ENCODE results near the gene EYA3.
A peak's percentile ranks its signal among the peaks of the same experiment; 100 is the strongest.

EYA3 gene

DNA sequence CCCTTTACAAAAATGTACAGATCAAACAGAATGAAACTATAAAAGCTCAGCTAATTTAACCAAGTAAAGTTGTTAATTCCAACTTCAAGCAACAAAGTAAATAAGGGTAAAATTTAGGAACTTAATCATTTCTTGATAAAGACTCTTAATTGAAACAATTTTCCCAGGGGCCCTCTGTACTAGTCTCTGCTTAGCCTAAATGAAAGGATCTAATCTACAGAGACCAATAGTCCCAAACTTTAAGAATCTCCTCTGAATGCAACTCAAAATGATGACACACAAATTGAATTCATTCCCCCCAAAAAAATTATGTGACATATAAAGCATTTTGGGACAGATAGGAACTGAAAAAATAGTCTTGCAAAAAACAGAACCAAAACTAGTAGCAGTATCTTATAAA is 16.6 kb downstream of the EYA3 start:
- DNase-seq (ENCODE audit: insufficient read length, low spot score) (no peak), FAIRE-seq (no peak)
- no peak for TF ChIP-seq POLR2A (IDR thresholded peaks at IDR 0.05; ENCODE audit: low read depth, low read length)

DNA sequence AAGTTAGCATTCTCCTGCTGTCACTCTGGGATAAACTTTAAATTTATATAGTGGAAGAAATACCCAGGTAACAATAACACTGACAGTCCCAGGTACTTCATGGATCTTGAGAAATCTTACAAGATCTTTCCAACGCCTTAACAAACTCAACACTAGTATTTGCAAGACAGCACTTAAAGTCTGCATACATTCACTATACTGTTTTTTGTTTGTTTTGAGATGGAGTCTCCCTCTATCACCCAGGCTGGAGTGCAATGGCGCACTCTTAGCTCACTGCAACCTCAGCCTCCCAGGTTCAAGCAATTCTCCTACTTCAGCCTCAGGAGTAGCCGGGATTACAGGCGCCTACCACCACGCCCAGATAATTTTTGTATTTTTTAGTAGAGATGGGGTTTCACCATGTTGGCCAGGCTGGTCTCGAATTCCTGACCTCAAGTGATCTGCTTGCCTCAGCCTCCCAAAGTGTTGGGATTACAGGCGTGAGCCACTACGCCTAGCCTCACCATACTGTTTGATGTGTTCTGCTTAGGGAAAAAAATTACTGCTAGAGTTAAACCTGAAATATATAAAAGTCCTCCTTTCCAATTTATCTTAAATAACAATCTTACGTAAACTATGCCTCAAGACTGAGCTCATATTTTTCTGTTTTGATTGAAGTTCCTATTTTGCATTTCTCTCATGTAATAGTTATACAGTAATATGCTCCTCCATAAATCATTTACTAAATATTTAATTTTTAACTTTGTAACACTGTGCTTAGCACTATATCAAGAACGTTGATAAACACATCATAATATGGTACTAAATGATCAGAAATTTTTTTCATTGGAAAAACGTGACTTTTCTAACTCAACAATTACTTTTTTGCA is 17.5 kb downstream of the EYA3 start:
- DNase-seq (ENCODE audit: insufficient read length, low spot score) (no peak), FAIRE-seq (no peak)
- TF ChIP-seq POLR2A (IDR thresholded peaks at IDR 0.05; ENCODE audit: low read depth, low read length), result no peak

DNA sequence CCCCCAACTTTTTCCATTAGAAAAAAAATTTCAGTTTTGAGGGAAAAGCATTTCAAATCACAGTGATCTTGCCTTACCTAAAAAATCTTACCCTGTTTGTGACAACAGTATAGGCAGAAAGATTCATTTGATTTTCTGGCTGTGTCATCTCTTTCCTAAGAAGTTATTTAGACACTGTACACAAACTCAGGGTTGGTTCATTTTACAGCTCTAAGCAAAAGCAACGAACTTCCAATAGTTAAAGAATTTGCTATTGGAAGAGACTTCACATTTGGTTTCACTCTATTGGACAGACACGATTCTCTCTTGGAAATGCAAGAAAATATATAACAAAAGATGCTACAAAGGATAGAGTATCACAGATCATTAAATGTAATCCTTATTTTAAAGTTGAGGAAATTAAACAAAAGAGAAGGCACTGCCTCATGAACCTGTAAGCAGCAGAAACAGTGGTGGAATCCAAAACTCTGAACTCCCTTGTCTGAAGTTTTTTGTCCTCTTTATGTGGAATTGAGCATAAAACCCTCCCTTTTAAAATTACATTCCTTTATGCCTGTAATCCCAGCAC is 20.8 kb downstream of the EYA3 start:
- DNase-seq (ENCODE audit: insufficient read length, low spot score), result no peak
- TF ChIP-seq POLR2A (IDR thresholded peaks at IDR 0.05; ENCODE audit: low read depth, low read length), result no peak
- no peak for FAIRE-seq

DNA sequence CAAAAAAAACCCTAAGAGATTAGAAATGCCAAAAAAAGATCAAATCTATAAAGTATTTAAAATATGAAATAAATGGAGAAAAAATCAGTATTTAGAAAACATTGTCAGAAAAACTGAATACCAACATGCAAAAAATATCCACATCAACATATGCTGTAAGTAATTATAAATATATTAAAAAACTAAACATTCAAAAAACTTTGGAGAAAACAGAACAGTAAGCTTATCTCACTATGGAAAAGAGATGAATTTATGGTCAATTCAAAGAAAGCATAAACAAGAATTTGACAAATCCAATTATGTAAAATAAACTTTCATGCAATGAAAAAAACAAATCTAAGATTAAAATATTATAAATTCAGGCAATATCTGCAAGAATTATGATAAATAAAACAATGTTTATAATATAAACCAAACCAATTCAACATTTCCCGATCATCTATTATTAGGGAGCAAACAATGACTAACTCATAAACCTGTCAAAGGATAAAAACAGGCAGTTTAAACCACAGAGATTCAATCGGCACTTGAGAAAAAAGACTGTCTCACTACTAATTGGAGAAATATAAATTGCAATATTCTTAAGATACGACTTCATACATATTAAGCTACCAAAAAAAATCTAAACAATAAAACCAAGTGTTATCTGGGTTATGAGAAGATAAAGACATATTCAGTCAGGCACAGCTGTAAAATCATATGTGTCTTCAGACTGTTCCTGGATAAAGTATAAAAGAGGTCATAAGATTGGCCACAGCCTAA is 21.8 kb downstream of the EYA3 start:
- TF ChIP-seq POLR2A (IDR thresholded peaks at IDR 0.05; ENCODE audit: low read depth, low read length), result no peak
- DNase-seq (ENCODE audit: insufficient read length, low spot score) (no peak), FAIRE-seq (peak; percentile 6)

DNA sequence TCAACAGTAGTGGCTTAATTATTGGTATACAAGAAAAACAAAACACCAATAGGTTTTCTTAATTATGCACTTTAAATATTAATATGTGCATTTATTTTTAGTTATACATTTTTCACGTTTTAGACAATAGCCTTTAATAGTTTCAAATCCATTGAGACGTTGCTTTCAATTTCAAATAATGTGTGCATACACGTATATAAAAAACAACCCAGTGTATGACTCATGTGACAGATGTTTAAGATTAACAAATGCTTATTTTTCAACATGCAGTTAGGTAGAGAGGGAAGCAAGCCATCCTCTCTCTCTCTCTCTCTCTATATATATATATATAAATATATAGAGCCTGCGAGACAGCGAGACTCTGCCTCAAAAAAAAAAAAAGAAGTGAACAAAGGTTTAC is 24.3 kb downstream of the EYA3 start:
- TF ChIP-seq POLR2A (IDR thresholded peaks at IDR 0.05; ENCODE audit: low read depth, low read length), result no peak
- FAIRE-seq (no peak), DNase-seq (ENCODE audit: insufficient read length, low spot score) (no peak)

DNA sequence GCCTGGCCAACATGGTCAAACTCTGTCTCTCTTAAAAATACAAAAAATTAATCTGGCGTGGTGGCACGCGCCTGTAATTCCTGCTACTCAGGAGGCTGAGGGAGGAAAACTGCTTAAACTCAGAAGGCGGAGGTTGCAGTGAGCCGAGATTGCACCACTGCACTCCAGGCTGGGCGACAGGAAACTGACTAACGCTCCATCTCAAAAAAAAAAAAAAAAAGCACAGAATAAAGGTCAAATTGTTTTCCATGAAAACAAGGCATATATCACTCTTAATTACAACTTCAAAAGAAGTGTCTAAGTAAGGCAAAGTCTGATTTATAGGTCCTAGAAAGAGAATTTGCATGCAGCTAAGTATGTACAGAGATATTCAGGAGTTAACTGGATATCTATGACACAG is 25.6 kb downstream of the EYA3 start:
- DNase-seq (ENCODE audit: insufficient read length, low spot score) (no peak), FAIRE-seq (no peak)
- TF ChIP-seq POLR2A (IDR thresholded peaks at IDR 0.05; ENCODE audit: low read depth, low read length), result no peak

DNA sequence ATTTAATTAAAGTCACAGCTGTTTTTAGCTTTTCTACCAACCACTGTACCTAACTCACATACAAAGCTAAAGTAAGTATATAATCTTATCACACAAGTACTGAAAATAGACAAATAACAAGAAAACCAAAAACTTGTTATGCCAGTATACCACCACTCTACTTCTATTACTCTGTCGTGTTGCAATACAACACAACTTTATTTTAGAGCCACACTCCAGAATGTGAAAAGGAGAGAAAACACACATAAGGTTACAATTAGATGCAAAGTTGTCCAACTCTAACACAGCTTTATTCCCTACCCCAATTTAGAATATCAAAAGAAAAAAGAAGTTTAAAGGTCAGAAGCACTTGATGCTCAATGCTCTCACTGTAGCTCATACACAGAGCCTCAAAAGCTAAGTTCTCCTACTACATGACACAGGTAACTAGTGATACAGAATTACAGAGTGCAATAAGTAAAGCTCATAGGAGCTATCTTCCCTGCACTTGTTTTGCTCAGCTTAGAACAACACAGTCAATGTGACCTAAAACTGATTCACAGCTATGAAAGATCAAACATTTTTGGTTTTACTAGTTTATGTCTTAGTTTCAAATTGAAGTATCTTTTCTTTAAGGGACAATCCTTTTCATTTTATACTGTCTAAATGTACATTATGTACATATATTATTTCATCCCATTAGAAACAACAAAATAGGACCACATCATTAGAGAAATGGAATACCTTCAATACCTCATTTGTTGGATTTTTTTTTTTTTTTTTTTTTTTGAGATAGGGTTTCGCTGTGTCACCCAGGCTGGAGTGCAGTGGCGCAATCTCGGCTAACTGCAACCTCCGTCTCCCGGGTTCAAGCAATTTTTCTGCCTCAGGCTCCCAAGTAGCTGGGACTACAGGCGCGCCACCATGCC is 29.2 kb downstream of the EYA3 start:
- FAIRE-seq (no peak), DNase-seq (ENCODE audit: insufficient read length, low spot score) (no peak)
- TF ChIP-seq POLR2A (IDR thresholded peaks at IDR 0.05; ENCODE audit: low read depth, low read length), result no peak

DNA sequence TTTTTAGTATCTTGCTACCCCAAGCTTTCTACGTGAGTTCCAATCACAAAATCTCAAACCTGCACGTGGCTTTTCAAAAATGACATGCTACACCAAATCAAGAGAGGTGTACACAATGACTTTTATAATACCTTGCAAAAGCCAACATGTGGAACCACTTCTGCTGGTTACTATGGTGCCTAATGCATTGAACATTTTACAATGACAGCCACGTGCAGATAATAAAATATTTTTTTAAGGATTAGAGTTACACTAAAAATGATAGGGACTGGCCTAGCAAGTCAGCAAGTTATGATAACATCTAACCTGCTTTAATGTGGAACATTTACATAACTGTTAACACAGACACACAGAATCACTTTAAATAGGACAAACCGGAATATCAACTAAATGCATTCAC is 30.2 kb downstream of the EYA3 start:
- DNase-seq (ENCODE audit: insufficient read length, low spot score), result no peak
- no peak for TF ChIP-seq POLR2A (IDR thresholded peaks at IDR 0.05; ENCODE audit: low read depth, low read length)

DNA sequence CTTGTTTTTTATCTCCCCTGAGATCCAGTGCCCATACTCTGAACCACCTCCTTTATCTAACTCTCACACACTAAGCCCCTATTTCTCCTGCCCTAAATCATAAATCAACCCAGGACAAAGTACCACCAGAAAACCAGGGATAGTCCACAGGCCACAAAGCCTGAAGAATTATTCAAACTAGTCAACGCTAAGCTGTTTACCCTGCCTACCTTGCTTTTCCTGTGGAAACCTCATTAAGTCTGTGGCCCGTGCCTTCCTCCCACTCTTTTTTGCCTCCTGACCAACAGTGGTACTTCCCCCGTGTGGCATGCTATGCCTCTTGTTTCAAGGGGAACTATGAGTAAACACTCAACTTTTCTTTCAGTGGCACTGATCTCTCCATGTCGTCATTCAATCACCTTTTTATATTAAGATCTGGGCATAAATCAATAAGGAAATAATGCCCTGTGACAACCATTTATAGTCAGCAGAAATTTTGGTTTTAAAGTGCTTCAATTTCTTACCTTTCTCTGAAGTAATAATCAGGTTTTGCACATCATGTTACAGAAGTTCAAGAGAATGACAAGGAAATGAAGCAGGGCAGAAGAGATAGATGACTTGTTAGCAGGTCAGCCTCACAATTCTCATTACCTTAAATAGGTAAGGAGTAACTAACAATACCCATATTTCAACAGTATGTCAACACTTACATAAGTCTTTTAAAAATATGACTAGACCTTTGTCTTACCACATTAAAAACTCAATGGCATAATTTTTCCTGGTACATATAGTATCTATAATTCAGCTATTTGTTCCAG is 32.1 kb downstream of the EYA3 start:
- FAIRE-seq, result no peak
- no peak for TF ChIP-seq POLR2A (IDR thresholded peaks at IDR 0.05; ENCODE audit: low read depth, low read length)
- DNase-seq (ENCODE audit: insufficient read length, low spot score), result no peak

More for the DNA sequence above, 30.2 kb downstream of the EYA3 start:
- no peak for FAIRE-seq

DNA sequence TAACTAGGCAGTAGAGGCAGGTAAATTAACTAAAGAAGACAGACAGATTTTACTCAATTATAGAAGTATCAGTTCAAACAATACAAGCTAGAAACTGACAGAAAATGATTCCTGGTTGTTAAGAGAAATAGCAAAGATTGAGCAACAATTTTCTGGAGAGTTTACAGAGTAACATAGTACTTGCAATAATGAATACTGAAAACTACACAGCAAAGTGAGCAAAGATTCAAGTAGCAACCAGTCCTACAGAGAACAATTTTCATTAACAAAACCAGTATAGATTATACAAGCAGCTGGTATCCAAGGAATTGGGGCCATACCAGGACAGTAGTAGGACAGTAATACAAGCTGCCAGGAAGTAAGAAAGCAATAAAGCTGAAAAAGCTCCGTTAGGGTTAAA is 37.6 kb downstream of the EYA3 start:
- FAIRE-seq (no peak), DNase-seq (ENCODE audit: insufficient read length, low spot score) (no peak)
- no peak for TF ChIP-seq POLR2A (IDR thresholded peaks at IDR 0.05; ENCODE audit: low read depth, low read length)

DNA sequence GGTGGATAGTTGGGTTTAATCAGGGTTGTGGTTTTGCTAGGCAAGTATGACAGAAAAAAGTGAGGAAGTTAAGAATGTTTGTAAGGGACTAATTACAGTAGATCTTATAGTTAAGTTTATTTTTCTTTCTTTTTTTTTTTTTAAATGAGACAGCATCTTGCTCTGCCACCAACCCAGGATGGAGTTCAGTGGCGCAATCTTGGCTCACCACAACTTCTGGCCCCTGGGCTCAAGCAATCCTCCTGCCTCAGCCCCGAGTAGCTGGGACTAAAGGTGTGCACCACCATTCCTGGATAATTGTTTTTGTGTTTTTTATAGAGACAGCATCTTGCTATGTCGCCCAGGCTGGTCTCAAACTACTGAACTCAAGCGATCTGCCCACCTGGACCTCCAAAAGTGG is 41.7 kb downstream of the EYA3 start:
- no peak for DNase-seq (ENCODE audit: insufficient read length, low spot score)
- FAIRE-seq, result no peak
- no peak for TF ChIP-seq POLR2A (IDR thresholded peaks at IDR 0.05; ENCODE audit: low read depth, low read length)

DNA sequence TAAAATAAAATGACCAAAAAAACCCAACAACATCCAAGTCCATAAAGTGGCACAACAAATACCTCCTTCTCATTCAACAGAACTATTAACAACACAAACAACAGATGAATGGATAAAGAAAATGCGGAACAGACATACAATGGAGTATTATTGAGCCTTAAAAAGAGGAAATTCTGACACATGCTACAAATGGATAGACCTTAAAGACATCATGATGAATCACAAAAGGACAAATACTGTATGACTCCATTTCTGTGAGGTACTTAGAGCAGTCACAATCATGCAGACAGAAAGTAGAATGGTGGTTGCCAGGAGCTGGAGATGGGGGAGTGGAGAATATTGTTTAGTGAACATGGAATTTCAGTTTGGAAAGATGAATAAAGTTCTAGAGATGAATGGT is 42.6 kb downstream of the EYA3 start:
- FAIRE-seq (no peak), DNase-seq (ENCODE audit: insufficient read length, low spot score) (no peak)
- TF ChIP-seq POLR2A (IDR thresholded peaks at IDR 0.05; ENCODE audit: low read depth, low read length), result no peak

DNA sequence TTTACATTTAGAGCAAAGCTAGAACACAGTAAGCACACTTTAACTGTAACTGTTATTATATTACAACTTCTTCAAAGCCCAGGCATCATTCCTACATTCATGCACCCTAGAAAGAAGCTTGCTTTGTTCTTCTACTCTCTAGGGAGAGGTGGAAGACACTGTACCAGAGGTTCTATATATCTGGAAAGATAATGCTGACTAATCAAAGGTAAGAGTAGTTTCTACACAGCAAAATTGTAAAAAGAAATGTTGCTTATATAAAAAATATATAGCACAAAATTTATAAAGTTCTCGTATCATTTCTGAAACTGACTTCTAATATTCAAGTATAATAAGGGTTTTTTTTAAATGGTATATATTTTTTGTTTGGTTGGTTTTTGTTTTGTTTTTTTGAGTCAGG is 44.0 kb downstream of the EYA3 start:
- no peak for FAIRE-seq
- no peak for DNase-seq (ENCODE audit: insufficient read length, low spot score)
- no peak for TF ChIP-seq POLR2A (IDR thresholded peaks at IDR 0.05; ENCODE audit: low read depth, low read length)
